Suprapubic skin (tissue), 4 donors: ENCODE measurements around the gene FTCDNL1. TPM values are rescaled to one million over a fixed set of nuclear protein-coding genes. Genes with fewer than 3 reads are reported as not detected.

Source experiments
- DNase-seq, 2 donors: peaks; one replicate each; pipeline ENCODE4 v3.0.0-alpha.2; 2019; ENCODE audit warnings: low spot score in 2 of 2
- H3K27ac ChIP-seq: fragments of 200-600 bp; sonication (generic); one replicate; pipeline ENCODE4 v1.5.1; 2019
- H3K27me3 ChIP-seq: fragments of 200-600 bp; sonication (generic); one replicate; pipeline ENCODE4 v1.5.1; 2019
- H3K36me3 ChIP-seq: fragments of 200-600 bp; sonication (generic); one replicate; pipeline ENCODE4 v1.5.1; 2019
- H3K4me1 ChIP-seq: fragments of 200-600 bp; sonication (generic); one replicate; pipeline ENCODE4 v1.5.1; 2019
- H3K4me3 ChIP-seq: fragments of 200-600 bp; sonication (generic); one replicate; pipeline ENCODE4 v1.5.1; 2019; ENCODE audit warnings: mild to moderate bottlenecking
- H3K9me3 ChIP-seq: fragments of 200-600 bp; sonication (generic); one replicate; pipeline ENCODE4 v1.5.1; 2019
- CTCF ChIP-seq, 2 donors: fragments of 200-600 bp in 1 of 2; fragments of 450-650 bp in 1 of 2; sonication (generic) in 1 of 2; IDR thresholded peaks; one replicate each; pipeline ENCODE4 v1.5.1; 2016 to 2019; ENCODE audit warnings: antibody characterized with exemption in 2 of 2, mild to moderate bottlenecking in 1 of 2, moderate library complexity in 1 of 2
- EP300 ChIP-seq: sonication (generic); formaldehyde crosslinking; IDR thresholded peaks from one replicate; pipeline ENCODE4 v1.6.1; 2017; ENCODE audit warnings: antibody characterized with exemption
- POLR2A ChIP-seq, 2 donors: fragments of 450-650 bp; IDR thresholded peaks; one replicate each; pipeline ENCODE4 v1.6.1; 2017; ENCODE audit warnings: antibody characterized with exemption in 2 of 2, mild to moderate bottlenecking in 2 of 2, moderate library complexity in 2 of 2
- POLR2AphosphoS5 ChIP-seq, 3 donors: sonication (generic); formaldehyde crosslinking; IDR thresholded peaks; one replicate each; pipeline ENCODE4 v1.6.1; 2017; ENCODE audit warnings: antibody characterized with exemption in 3 of 3
- WGBS: methylation state at CpG from one replicate; pipeline ENCODE4 v1.1.5; 2018; 5-methylcytosine and 5-hydroxymethylcytosine counted together
- total RNA-seq, 4 donors: library from RNA; depleted of rRNA; stranded (reverse); fragments of >200 nt; gene quantifications; one replicate each; pipeline ENCODE4 v1.1.0, GENCODE V29; 2016

FTCDNL1 gene
- total RNA-seq, 4 donors from 2014 or later, result 2.8 to 7.3 (median 5.5) TPM

GRCh38 chr2:199791326-199791725 is 59.7 kb downstream of the FTCDNL1 start:
- Histone ChIP-seq H3K27ac (no peak overlapping the region), H3K4me3 (no peak overlapping the region), H3K4me1 (no peaks in the 10 kb centered on the region), H3K9me3 (no peaks in the 10 kb centered on the region), H3K36me3 (no peaks in the 10 kb centered on the region), H3K27me3 (no peaks in the 10 kb centered on the region)
- no peak for DNase-seq
- WGBS, result 67% methylated on average over 3 of the region's 3 CpGs
- no peak for TF ChIP-seq EP300
- no peak for TF ChIP-seq CTCF (IDR thresholded peaks at IDR 0.05)
- TF ChIP-seq POLR2A (IDR thresholded peaks at IDR 0.05), result no peak
- no peak for TF ChIP-seq POLR2AphosphoS5 (IDR thresholded peaks at IDR 0.05)

GRCh38 chr2:199784512-199784911 is 66.5 kb downstream of the FTCDNL1 start:
- Histone ChIP-seq H3K27ac (no peak overlapping the region), H3K27me3 (no peaks in the 10 kb centered on the region), H3K4me3 (no peak overlapping the region), H3K36me3 (no peaks in the 10 kb centered on the region), H3K4me1 (no peaks in the 10 kb centered on the region), H3K9me3 (no peaks in the 10 kb centered on the region)
- TF ChIP-seq POLR2A (IDR thresholded peaks at IDR 0.05) (no peak), CTCF (IDR thresholded peaks at IDR 0.05) (no peak), EP300 (no peak), POLR2AphosphoS5 (IDR thresholded peaks at IDR 0.05) (no peak)
- DNase-seq, result no peak
- WGBS, result 80% methylated on average over 4 of the region's 4 CpGs

GRCh38 chr2:199779589-199779988 is 71.4 kb downstream of the FTCDNL1 start:
- no peak overlapping the region for H3K4me3 ChIP-seq
- DNase-seq, result no peak
- no peaks in the 10 kb centered on the region for H3K27me3 ChIP-seq
- WGBS, result 95% methylated on average over 3 of the region's 3 CpGs
- H3K9me3 ChIP-seq, result no peaks in the 10 kb centered on the region
- TF ChIP-seq POLR2A (IDR thresholded peaks at IDR 0.05) (no peak), EP300 (no peak), POLR2AphosphoS5 (IDR thresholded peaks at IDR 0.05) (no peak), CTCF (IDR thresholded peaks at IDR 0.05) (no peak)
- no peaks in the 10 kb centered on the region for H3K4me1 ChIP-seq
- no peaks in the 10 kb centered on the region for H3K36me3 ChIP-seq
- no peak overlapping the region for H3K27ac ChIP-seq

- TF ChIP-seq CTCF (IDR thresholded peaks at IDR 0.05) (no peak), EP300 (no peak), POLR2AphosphoS5 (IDR thresholded peaks at IDR 0.05) (no peak), POLR2A (IDR thresholded peaks at IDR 0.05) (no peak)
- Histone ChIP-seq H3K36me3 (no peaks in the 10 kb centered on the region), H3K4me1 (no peaks in the 10 kb centered on the region)
These were observed 72.3 kb downstream of the FTCDNL1 start for GRCh38 chr2:199778655-199779054.

GRCh38 chr2:199777916-199778315 is 73.1 kb downstream of the FTCDNL1 start:
- Histone ChIP-seq H3K4me3 (no peak overlapping the region), H3K9me3 (no peaks in the 10 kb centered on the region), H3K4me1 (no peaks in the 10 kb centered on the region), H3K36me3 (no peaks in the 10 kb centered on the region), H3K27ac (no peak overlapping the region), H3K27me3 (no peaks in the 10 kb centered on the region)
- TF ChIP-seq POLR2AphosphoS5 (IDR thresholded peaks at IDR 0.05) (no peak), POLR2A (IDR thresholded peaks at IDR 0.05) (no peak)
- WGBS, result 78% methylated on average over 2 of the region's 2 CpGs
- no peak for DNase-seq

More at GRCh38 chr2:199778655-199779054, 72.3 kb downstream of the FTCDNL1 start:
- WGBS, result 75% methylated on average over 3 of the region's 3 CpGs
- Histone ChIP-seq H3K4me3 (no peak overlapping the region), H3K27ac (no peak overlapping the region), H3K9me3 (no peaks in the 10 kb centered on the region), H3K27me3 (no peaks in the 10 kb centered on the region)
- DNase-seq, result no peak

- H3K36me3 ChIP-seq, result no peaks in the 10 kb centered on the region
- 91% methylated on average over 1 of the region's 1 CpG for WGBS
- no peaks in the 10 kb centered on the region for H3K4me1 ChIP-seq
- no peak overlapping the region for H3K4me3 ChIP-seq
- TF ChIP-seq EP300, result no peak
- TF ChIP-seq POLR2AphosphoS5 (IDR thresholded peaks at IDR 0.05), result no peak
- no peak for TF ChIP-seq POLR2A (IDR thresholded peaks at IDR 0.05)
- TF ChIP-seq CTCF (IDR thresholded peaks at IDR 0.05), result no peak
- H3K27ac ChIP-seq, result no peak overlapping the region
- no peak for DNase-seq
- no peaks in the 10 kb centered on the region for H3K9me3 ChIP-seq
- H3K27me3 ChIP-seq, result no peaks in the 10 kb centered on the region
These were observed 73.7 kb downstream of the FTCDNL1 start for GRCh38 chr2:199777315-199777714.
